ENCODE measurements around the gene ELF5.

DNA sequence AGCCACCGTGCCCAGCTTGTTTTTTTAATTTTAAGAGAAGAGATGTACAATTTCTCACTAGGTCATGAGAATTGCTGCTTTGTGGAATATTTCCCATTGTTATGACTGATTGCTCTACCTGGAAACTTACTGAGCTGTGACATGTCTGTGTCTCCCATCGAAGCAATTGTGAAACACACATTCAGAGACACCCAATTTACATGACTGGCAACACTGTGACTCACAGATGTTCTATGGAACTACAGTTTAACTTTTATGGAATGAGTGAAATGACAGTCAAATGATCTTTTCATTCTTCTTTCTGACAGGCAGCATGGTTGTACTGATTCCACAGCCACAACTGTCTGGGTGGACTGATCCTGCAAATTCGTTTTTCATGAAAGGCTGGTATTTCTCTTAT lies 32.3 kb downstream of the ELF5 start:
- TF ChIP-seq TAF1 (conservative IDR thresholded peaks at IDR 0.05) = no peak
- TF ChIP-seq JUND (IDR thresholded peaks at IDR 0.05) = no peak
- TF ChIP-seq, protein P1, sequence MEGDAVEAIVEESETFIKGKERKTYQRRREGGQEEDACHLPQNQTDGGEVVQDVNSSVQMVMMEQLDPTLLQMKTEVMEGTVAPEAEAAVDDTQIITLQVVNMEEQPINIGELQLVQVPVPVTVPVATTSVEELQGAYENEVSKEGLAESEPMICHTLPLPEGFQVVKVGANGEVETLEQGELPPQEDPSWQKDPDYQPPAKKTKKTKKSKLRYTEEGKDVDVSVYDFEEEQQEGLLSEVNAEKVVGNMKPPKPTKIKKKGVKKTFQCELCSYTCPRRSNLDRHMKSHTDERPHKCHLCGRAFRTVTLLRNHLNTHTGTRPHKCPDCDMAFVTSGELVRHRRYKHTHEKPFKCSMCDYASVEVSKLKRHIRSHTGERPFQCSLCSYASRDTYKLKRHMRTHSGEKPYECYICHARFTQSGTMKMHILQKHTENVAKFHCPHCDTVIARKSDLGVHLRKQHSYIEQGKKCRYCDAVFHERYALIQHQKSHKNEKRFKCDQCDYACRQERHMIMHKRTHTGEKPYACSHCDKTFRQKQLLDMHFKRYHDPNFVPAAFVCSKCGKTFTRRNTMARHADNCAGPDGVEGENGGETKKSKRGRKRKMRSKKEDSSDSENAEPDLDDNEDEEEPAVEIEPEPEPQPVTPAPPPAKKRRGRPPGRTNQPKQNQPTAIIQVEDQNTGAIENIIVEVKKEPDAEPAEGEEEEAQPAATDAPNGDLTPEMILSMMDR (IDR thresholded peaks at IDR 0.05; ENCODE audit: low read depth, low read length, missing input control) = no peak
- TF ChIP-seq, protein P2, sequence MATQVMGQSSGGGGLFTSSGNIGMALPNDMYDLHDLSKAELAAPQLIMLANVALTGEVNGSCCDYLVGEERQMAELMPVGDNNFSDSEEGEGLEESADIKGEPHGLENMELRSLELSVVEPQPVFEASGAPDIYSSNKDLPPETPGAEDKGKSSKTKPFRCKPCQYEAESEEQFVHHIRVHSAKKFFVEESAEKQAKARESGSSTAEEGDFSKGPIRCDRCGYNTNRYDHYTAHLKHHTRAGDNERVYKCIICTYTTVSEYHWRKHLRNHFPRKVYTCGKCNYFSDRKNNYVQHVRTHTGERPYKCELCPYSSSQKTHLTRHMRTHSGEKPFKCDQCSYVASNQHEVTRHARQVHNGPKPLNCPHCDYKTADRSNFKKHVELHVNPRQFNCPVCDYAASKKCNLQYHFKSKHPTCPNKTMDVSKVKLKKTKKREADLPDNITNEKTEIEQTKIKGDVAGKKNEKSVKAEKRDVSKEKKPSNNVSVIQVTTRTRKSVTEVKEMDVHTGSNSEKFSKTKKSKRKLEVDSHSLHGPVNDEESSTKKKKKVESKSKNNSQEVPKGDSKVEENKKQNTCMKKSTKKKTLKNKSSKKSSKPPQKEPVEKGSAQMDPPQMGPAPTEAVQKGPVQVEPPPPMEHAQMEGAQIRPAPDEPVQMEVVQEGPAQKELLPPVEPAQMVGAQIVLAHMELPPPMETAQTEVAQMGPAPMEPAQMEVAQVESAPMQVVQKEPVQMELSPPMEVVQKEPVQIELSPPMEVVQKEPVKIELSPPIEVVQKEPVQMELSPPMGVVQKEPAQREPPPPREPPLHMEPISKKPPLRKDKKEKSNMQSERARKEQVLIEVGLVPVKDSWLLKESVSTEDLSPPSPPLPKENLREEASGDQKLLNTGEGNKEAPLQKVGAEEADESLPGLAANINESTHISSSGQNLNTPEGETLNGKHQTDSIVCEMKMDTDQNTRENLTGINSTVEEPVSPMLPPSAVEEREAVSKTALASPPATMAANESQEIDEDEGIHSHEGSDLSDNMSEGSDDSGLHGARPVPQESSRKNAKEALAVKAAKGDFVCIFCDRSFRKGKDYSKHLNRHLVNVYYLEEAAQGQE (IDR thresholded peaks at IDR 0.05) = no peak
- TF ChIP-seq, protein P3, sequence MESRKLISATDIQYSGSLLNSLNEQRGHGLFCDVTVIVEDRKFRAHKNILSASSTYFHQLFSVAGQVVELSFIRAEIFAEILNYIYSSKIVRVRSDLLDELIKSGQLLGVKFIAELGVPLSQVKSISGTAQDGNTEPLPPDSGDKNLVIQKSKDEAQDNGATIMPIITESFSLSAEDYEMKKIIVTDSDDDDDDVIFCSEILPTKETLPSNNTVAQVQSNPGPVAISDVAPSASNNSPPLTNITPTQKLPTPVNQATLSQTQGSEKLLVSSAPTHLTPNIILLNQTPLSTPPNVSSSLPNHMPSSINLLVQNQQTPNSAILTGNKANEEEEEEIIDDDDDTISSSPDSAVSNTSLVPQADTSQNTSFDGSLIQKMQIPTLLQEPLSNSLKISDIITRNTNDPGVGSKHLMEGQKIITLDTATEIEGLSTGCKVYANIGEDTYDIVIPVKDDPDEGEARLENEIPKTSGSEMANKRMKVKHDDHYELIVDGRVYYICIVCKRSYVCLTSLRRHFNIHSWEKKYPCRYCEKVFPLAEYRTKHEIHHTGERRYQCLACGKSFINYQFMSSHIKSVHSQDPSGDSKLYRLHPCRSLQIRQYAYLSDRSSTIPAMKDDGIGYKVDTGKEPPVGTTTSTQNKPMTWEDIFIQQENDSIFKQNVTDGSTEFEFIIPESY (IDR thresholded peaks at IDR 0.05) = no peak
- TF ChIP-seq, protein P4, sequence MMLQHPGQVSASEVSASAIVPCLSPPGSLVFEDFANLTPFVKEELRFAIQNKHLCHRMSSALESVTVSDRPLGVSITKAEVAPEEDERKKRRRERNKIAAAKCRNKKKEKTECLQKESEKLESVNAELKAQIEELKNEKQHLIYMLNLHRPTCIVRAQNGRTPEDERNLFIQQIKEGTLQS (IDR thresholded peaks at IDR 0.05) = no peak
